IPS DF 4.7 (cell line): ENCODE data around the gene LAPTM5.

Experiments used
- DNase-seq: peaks from one replicate; pipeline ENCODE4 v3.0.0-alpha.2; 2013; ENCODE audit warnings: low spot score; ENCODE audit errors: extremely low read depth

LAPTM5 gene

GRCh38 chr1:30744060-30744756, 13.4 kb downstream of the LAPTM5 start:
- no peak for DNase-seq

GRCh38 chr1:30743584-30744059, 14.0 kb downstream of the LAPTM5 start:
- no peak for DNase-seq

- DNase-seq, result no peak
Measured at GRCh38 chr1:30742963-30743559, 14.5 kb downstream of the LAPTM5 start.

- no peak for DNase-seq
Measured at GRCh38 chr1:30742300-30742962, 15.1 kb downstream of the LAPTM5 start.

- no peak for DNase-seq
Measured at GRCh38 chr1:30741239-30741894, 16.2 kb downstream of the LAPTM5 start.

GRCh38 chr1:30740251-30741238, 17.0 kb downstream of the LAPTM5 start:
- DNase-seq, result no peak

GRCh38 chr1:30739601-30740000, 18.0 kb downstream of the LAPTM5 start:
- no peak for DNase-seq

- no peak for DNase-seq
Measured at GRCh38 chr1:30738715-30739559, 18.6 kb downstream of the LAPTM5 start.

- DNase-seq, result no peak
Measured at GRCh38 chr1:30738040-30738714, 19.4 kb downstream of the LAPTM5 start.

- DNase-seq, result no peak
Measured at GRCh38 chr1:30737357-30738039, 20.1 kb downstream of the LAPTM5 start.

GRCh38 chr1:30735668-30736498, 21.7 kb downstream of the LAPTM5 start:
- DNase-seq, result no peak

GRCh38 chr1:30735124-30735523, 22.4 kb downstream of the LAPTM5 start:
- DNase-seq, result no peak

- DNase-seq, result no peak
Measured at GRCh38 chr1:30734580-30734979, 23.0 kb downstream of the LAPTM5 start.

- DNase-seq, result no peak
Measured at GRCh38 chr1:30734106-30734505, 23.5 kb downstream of the LAPTM5 start.

GRCh38 chr1:30733493-30733892, 24.1 kb downstream of the LAPTM5 start:
- no peak for DNase-seq

- no peak for DNase-seq
Measured at GRCh38 chr1:30732277-30732996, 25.1 kb downstream of the LAPTM5 start.

GRCh38 chr1:30731806-30732276, 25.7 kb downstream of the LAPTM5 start:
- DNase-seq, result no peak
